Measurements from ENCODE around the gene HAUS8. TPM values are rescaled to one million over a fixed set of nuclear protein-coding genes. Genes with fewer than 3 reads are reported as not detected.

The HAUS8 gene
- total and polyA plus RNA-seq, 2 experiments from 2014 or later: 2.8 to 5.5 TPM

DNA sequence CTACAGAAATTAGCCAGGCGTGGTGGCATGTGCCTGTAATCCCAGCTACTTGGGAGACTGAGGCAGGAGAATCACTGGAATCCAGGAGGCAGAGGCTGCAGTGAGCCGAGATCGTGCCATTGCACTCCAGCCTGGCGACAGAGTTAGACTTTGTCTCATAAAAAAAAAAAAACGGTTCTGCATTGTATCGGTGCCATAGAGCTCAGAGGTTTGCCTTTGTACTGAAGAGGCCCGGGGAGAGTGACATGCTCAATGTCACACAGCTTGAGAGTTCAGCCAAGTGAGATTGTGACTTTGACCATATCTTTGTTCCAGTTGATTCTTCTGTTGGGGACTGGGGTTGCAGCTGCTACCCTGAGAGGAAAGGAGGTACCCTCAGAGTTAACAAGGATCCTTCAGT lies 4.3 kb downstream of the HAUS8 start:
- H3K36me3 ChIP-seq (replicated peaks; ENCODE audit: insufficient read depth, low read depth): no peaks in the 10 kb centered on the region
- H3K27ac ChIP-seq: no peak overlapping the region
- no peaks in the 10 kb centered on the region for H3K9me2 ChIP-seq (replicated peaks; ENCODE audit: insufficient read depth)
- no peak overlapping the region for H2AFZ ChIP-seq
- TF ChIP-seq EZH2phosphoT487 (IDR thresholded peaks at IDR 0.05; ENCODE audit: low read depth, severe bottlenecking, unreplicated experiment): no peak
- TF ChIP-seq, protein P1, sequence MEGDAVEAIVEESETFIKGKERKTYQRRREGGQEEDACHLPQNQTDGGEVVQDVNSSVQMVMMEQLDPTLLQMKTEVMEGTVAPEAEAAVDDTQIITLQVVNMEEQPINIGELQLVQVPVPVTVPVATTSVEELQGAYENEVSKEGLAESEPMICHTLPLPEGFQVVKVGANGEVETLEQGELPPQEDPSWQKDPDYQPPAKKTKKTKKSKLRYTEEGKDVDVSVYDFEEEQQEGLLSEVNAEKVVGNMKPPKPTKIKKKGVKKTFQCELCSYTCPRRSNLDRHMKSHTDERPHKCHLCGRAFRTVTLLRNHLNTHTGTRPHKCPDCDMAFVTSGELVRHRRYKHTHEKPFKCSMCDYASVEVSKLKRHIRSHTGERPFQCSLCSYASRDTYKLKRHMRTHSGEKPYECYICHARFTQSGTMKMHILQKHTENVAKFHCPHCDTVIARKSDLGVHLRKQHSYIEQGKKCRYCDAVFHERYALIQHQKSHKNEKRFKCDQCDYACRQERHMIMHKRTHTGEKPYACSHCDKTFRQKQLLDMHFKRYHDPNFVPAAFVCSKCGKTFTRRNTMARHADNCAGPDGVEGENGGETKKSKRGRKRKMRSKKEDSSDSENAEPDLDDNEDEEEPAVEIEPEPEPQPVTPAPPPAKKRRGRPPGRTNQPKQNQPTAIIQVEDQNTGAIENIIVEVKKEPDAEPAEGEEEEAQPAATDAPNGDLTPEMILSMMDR (IDR thresholded peaks at IDR 0.05; ENCODE audit: poor library complexity): no peak
- no peak for DNase-seq (ENCODE audit: low spot score)
- H3K27me3 ChIP-seq: no peaks in the 10 kb centered on the region
- 98% methylated on average over 7 of the region's 7 CpGs for WGBS (ENCODE audit: low lambda C conversion rate, missing lambda C conversion rate)
- peaks cover 21% of the 10 kb centered on the region for H3K79me2 ChIP-seq
- no peaks in the 10 kb centered on the region for H4K20me1 ChIP-seq (ENCODE audit: insufficient read depth, poor library complexity, severe bottlenecking)
- no peak overlapping the region for H3K4me2 ChIP-seq
- H3K4me3 ChIP-seq: no peak overlapping the region
- peaks cover 8% of the 10 kb centered on the region for H3K4me1 ChIP-seq (ENCODE audit: insufficient read depth)
- no peaks in the 10 kb centered on the region for H3K9me3 ChIP-seq (ENCODE audit: low read depth)

DNA sequence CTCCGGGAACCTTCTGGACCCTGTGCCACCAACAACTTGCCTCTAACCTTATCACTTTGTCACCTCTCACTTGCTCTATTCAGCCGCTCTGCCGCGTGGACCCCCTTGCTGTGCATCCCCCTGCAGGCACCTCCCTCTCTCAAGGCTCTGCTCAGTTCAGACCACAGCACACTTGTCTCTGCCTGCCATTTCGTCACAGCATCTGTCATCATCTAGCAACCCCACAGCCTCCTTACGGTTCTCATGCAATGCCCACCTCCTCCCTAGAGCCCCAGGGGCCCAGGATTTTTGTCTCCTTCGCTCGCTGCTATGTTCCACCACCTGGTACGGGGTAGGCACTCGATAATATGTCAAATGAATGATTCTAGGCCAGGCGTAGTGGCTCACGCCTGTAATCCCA lies 4.8 kb downstream of the HAUS8 start:
- Histone ChIP-seq H3K79me2 (peaks cover 19% of the 10 kb centered on the region), H3K4me3 (no peak overlapping the region), H4K20me1 (ENCODE audit: insufficient read depth, poor library complexity, severe bottlenecking) (no peaks in the 10 kb centered on the region), H3K4me2 (no peak overlapping the region), H3K36me3 (replicated peaks; ENCODE audit: insufficient read depth, low read depth) (no peaks in the 10 kb centered on the region), H3K9me3 (ENCODE audit: low read depth) (no peaks in the 10 kb centered on the region), H3K4me1 (ENCODE audit: insufficient read depth) (peaks cover 8% of the 10 kb centered on the region), H3K9me2 (replicated peaks; ENCODE audit: insufficient read depth) (no peaks in the 10 kb centered on the region), H3K27me3 (no peaks in the 10 kb centered on the region), H3K27ac (no peak overlapping the region), H2AFZ (no peak overlapping the region)
- DNase-seq (ENCODE audit: low spot score): no peak
- 95% methylated on average over 12 of the region's 12 CpGs for WGBS (ENCODE audit: low lambda C conversion rate, missing lambda C conversion rate)
- TF ChIP-seq EZH2phosphoT487 (IDR thresholded peaks at IDR 0.05; ENCODE audit: low read depth, severe bottlenecking, unreplicated experiment): no peak
- TF ChIP-seq, protein P1 (IDR thresholded peaks at IDR 0.05; ENCODE audit: poor library complexity): no peak
- TF ChIP-seq EZH2 (IDR thresholded peaks at IDR 0.05; ENCODE audit: borderline replicate concordance): no peak

DNA sequence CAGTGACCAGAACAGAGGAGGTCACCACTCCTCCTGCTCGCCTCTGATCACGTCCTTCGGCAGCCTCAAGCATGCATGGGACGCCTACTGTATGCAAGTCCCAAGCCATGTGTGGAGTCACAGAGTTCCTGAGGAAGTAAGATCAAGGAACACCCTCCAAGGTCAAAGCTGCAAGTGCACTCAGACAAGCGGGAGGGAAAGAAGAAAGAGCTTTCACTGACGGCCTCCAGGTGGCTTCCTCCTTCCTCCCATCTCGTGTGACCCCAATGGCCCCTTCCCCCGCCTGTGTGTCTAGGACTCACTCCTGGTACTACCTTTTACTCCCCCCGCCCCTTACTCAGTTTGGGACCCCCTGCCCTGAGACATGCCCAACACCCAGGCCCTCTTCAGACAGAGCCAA lies 6.1 kb downstream of the HAUS8 start:
- Histone ChIP-seq H3K4me2 (no peak overlapping the region), H3K4me3 (no peak overlapping the region), H3K4me1 (ENCODE audit: insufficient read depth) (peaks cover 3% of the 10 kb centered on the region), H3K9me3 (ENCODE audit: low read depth) (no peaks in the 10 kb centered on the region), H3K9me2 (replicated peaks; ENCODE audit: insufficient read depth) (no peaks in the 10 kb centered on the region), H3K79me2 (peaks cover 14% of the 10 kb centered on the region), H3K36me3 (replicated peaks; ENCODE audit: insufficient read depth, low read depth) (no peaks in the 10 kb centered on the region), H3K27ac (no peak overlapping the region), H4K20me1 (ENCODE audit: insufficient read depth, poor library complexity, severe bottlenecking) (no peaks in the 10 kb centered on the region), H2AFZ (no peak overlapping the region), H3K27me3 (no peaks in the 10 kb centered on the region)
- TF ChIP-seq, protein P1 (IDR thresholded peaks at IDR 0.05; ENCODE audit: poor library complexity): no peak
- TF ChIP-seq EZH2phosphoT487 (IDR thresholded peaks at IDR 0.05; ENCODE audit: low read depth, severe bottlenecking, unreplicated experiment) (no peak), EZH2 (IDR thresholded peaks at IDR 0.05; ENCODE audit: borderline replicate concordance) (no peak)
- no peak for DNase-seq (ENCODE audit: low spot score)
- 94% methylated on average over 6 of the region's 9 CpGs for WGBS (ENCODE audit: low lambda C conversion rate, missing lambda C conversion rate)

DNA sequence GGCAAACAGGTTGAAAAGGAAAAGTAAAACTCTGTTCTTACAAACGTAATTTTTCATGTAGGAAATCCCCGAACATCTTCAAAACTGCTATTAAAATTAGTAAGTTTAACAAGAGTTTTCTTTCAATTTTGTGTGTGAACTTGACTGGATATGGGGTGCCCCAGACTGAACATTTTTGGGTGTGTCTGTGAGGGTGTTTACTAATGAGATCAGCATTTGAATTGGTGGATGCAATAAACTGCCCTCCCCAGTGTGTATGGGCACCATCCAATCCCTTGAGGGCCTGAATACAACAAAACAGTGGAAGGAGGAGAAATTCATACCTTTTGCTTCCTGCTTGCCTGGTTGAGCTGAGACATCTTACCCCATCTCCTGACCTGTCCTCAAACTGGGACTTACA lies 11.8 kb downstream of the HAUS8 start:
- Histone ChIP-seq H3K27me3 (no peaks in the 10 kb centered on the region), H3K9me2 (replicated peaks; ENCODE audit: insufficient read depth) (no peaks in the 10 kb centered on the region), H3K4me3 (no peak overlapping the region), H4K20me1 (ENCODE audit: insufficient read depth, poor library complexity, severe bottlenecking) (no peaks in the 10 kb centered on the region), H3K4me1 (ENCODE audit: insufficient read depth) (no peaks in the 10 kb centered on the region), H3K79me2 (peaks cover 5% of the 10 kb centered on the region), H3K27ac (no peak overlapping the region), H3K9me3 (ENCODE audit: low read depth) (no peaks in the 10 kb centered on the region), H3K4me2 (no peak overlapping the region), H2AFZ (no peak overlapping the region), H3K36me3 (replicated peaks; ENCODE audit: insufficient read depth, low read depth) (no peaks in the 10 kb centered on the region)
- WGBS (ENCODE audit: low lambda C conversion rate, missing lambda C conversion rate): 80% methylated on average over 2 of the region's 2 CpGs
- TF ChIP-seq EZH2phosphoT487 (IDR thresholded peaks at IDR 0.05; ENCODE audit: low read depth, severe bottlenecking, unreplicated experiment) (no peak), EZH2 (IDR thresholded peaks at IDR 0.05; ENCODE audit: borderline replicate concordance) (no peak)
- TF ChIP-seq, protein P1 (IDR thresholded peaks at IDR 0.05; ENCODE audit: poor library complexity): no peak
- DNase-seq (ENCODE audit: low spot score): no peak

Data from hepatocyte (in vitro differentiated cells).